Lower leg skin (tissue), 3 donors: ENCODE results near the gene DDB1.

ENCODE experiments used
- POLR2A ChIP-seq, 2 donors: fragments of 450-650 bp; IDR thresholded peaks; one replicate each; pipeline ENCODE4 v1.6.1; 2016 to 2017; ENCODE audit warnings: antibody characterized with exemption in 2 of 2, mild to moderate bottlenecking in 1 of 2, moderate library complexity in 1 of 2
- TF ChIP-seq, protein P1 (sequence below), 3 donors: fragments of 450-650 bp; IDR thresholded peaks; one replicate each; pipeline ENCODE4 v1.5.1; 2016; ENCODE audit warnings: antibody characterized with exemption in 3 of 3, mild to moderate bottlenecking in 3 of 3, moderate library complexity in 2 of 3

DNA sequence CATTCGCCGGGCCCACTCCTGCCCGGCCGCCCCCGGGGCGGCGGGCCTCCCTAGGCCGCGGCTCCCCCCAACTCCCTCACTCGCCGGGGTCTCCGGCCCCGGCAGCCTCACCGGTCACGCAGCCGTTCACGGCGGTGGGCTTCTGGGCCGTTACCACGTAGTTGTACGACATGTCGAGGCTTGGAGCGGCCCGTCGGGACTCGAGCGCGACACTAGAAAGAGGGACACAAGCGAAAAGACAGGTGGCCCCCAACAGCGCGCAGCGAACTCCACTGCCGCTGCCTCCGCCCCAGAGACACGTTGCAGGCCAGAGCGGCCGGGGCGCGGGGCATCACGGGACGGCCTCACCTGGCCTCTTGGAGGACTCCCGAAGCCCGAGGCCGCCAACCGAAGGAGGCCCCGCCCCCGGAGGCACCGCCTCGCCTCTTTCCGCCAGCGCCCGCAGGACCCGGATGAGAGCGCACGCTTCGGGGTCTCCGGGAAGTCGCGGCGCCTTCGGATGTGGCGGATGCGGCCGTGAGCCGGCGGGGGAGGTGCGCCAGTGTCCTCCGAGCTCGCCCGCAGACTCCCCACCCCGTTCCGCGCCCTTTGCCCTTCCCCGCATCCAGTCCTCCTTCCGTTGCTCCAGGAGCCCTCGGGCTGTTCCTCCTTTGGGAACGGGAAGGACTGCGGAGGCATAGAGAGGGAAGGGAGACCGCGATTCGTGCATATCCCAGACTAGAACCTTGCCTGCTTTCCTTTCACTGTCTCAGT lies at the start of gene DDB1, which contains the start of gene TKFC:
- TF ChIP-seq, protein P1, sequence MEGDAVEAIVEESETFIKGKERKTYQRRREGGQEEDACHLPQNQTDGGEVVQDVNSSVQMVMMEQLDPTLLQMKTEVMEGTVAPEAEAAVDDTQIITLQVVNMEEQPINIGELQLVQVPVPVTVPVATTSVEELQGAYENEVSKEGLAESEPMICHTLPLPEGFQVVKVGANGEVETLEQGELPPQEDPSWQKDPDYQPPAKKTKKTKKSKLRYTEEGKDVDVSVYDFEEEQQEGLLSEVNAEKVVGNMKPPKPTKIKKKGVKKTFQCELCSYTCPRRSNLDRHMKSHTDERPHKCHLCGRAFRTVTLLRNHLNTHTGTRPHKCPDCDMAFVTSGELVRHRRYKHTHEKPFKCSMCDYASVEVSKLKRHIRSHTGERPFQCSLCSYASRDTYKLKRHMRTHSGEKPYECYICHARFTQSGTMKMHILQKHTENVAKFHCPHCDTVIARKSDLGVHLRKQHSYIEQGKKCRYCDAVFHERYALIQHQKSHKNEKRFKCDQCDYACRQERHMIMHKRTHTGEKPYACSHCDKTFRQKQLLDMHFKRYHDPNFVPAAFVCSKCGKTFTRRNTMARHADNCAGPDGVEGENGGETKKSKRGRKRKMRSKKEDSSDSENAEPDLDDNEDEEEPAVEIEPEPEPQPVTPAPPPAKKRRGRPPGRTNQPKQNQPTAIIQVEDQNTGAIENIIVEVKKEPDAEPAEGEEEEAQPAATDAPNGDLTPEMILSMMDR (IDR thresholded peaks at IDR 0.05): peak in 1 of 3 donors; percentile 34
- TF ChIP-seq POLR2A (IDR thresholded peaks at IDR 0.05): peak in 1 of 2 donors; percentile 21
